ENCODE results near the gene C5.

The C5 gene

GRCh38 chr9:121021301-121021700, 28.8 kb downstream of the C5 start:
- peaks cover 8% of the 10 kb centered on the region; the same call in 1 of the 2 replicates for H3K36me3 ChIP-seq (ENCODE audit: insufficient read depth, low read length)
- H2AFZ ChIP-seq (ENCODE audit: low read length, unreplicated experiment) = no peak overlapping the region
- H3K79me2 ChIP-seq (ENCODE audit: control insufficient read depth, insufficient read depth, low read length, unreplicated experiment) = no peaks in the 10 kb centered on the region
- no peak overlapping the region for H3K4me3 ChIP-seq (ENCODE audit: low read depth, low read length)
- no peaks in the 10 kb centered on the region for H3K27me3 ChIP-seq (ENCODE audit: insufficient read depth, low read length)
- H3K27ac ChIP-seq (ENCODE audit: low read depth, low read length) = no peak overlapping the region
- H3K4me1 ChIP-seq (ENCODE audit: control insufficient read depth, insufficient read depth, low read length, unreplicated experiment) = peaks cover 7% of the 10 kb centered on the region

- no peak overlapping the region for H2AFZ ChIP-seq (ENCODE audit: low read length, unreplicated experiment)
- H3K4me3 ChIP-seq (ENCODE audit: low read depth, low read length) = no peak overlapping the region
- H3K27ac ChIP-seq (ENCODE audit: low read depth, low read length) = no peak overlapping the region
- no peaks in the 10 kb centered on the region for H3K4me1 ChIP-seq (ENCODE audit: control insufficient read depth, insufficient read depth, low read length, unreplicated experiment)
- H3K27me3 ChIP-seq (ENCODE audit: insufficient read depth, low read length) = no peaks in the 10 kb centered on the region
- no peaks in the 10 kb centered on the region for H3K79me2 ChIP-seq (ENCODE audit: control insufficient read depth, insufficient read depth, low read length, unreplicated experiment)
- H3K36me3 ChIP-seq (ENCODE audit: insufficient read depth, low read length) = peaks cover 8% of the 10 kb centered on the region; the same call in 1 of the 2 replicates
Measured at GRCh38 chr9:121019273-121019672, 30.8 kb downstream of the C5 start.

- no peak overlapping the region for H3K27ac ChIP-seq (ENCODE audit: low read depth, low read length)
- no peaks in the 10 kb centered on the region for H3K36me3 ChIP-seq (ENCODE audit: insufficient read depth, low read length)
- no peak overlapping the region for H2AFZ ChIP-seq (ENCODE audit: low read length, unreplicated experiment)
- H3K4me3 ChIP-seq (ENCODE audit: low read depth, low read length) = no peak overlapping the region
- H3K79me2 ChIP-seq (ENCODE audit: control insufficient read depth, insufficient read depth, low read length, unreplicated experiment) = no peaks in the 10 kb centered on the region
- no peaks in the 10 kb centered on the region for H3K4me1 ChIP-seq (ENCODE audit: control insufficient read depth, insufficient read depth, low read length, unreplicated experiment)
- H3K27me3 ChIP-seq (ENCODE audit: insufficient read depth, low read length) = no peaks in the 10 kb centered on the region
Measured at GRCh38 chr9:121013911-121014310, 36.2 kb downstream of the C5 start.

GRCh38 chr9:121009650-121010049, 40.4 kb downstream of the C5 start:
- no peak overlapping the region for H2AFZ ChIP-seq (ENCODE audit: low read length, unreplicated experiment)

GRCh38 chr9:120999317-120999716, 50.8 kb downstream of the C5 start:
- Histone ChIP-seq H3K27me3 (ENCODE audit: insufficient read depth, low read length) (no peaks in the 10 kb centered on the region), H3K4me3 (ENCODE audit: low read depth, low read length) (no peak overlapping the region), H3K27ac (ENCODE audit: low read depth, low read length) (no peak overlapping the region), H3K79me2 (ENCODE audit: control insufficient read depth, insufficient read depth, low read length, unreplicated experiment) (no peaks in the 10 kb centered on the region), H2AFZ (ENCODE audit: low read length, unreplicated experiment) (no peak overlapping the region), H3K4me1 (ENCODE audit: control insufficient read depth, insufficient read depth, low read length, unreplicated experiment) (no peaks in the 10 kb centered on the region), H3K36me3 (ENCODE audit: insufficient read depth, low read length) (no peaks in the 10 kb centered on the region; the same call in 1 of the 2 replicates)

More at GRCh38 chr9:121009650-121010049, 40.4 kb downstream of the C5 start:
- H3K27me3 ChIP-seq (ENCODE audit: insufficient read depth, low read length) = no peaks in the 10 kb centered on the region
- H3K4me1 ChIP-seq (ENCODE audit: control insufficient read depth, insufficient read depth, low read length, unreplicated experiment) = no peaks in the 10 kb centered on the region
- H3K27ac ChIP-seq (ENCODE audit: low read depth, low read length) = no peak overlapping the region
- no peaks in the 10 kb centered on the region for H3K79me2 ChIP-seq (ENCODE audit: control insufficient read depth, insufficient read depth, low read length, unreplicated experiment)
- 0 out of 2 replicates have a peak, but pooled peaks cover 4% of the 10 kb centered on the region for H3K36me3 ChIP-seq (ENCODE audit: insufficient read depth, low read length)
- H3K4me3 ChIP-seq (ENCODE audit: low read depth, low read length) = no peak overlapping the region

- H3K27ac ChIP-seq (ENCODE audit: low read depth, low read length) = no peak overlapping the region
- no peaks in the 10 kb centered on the region for H3K27me3 ChIP-seq (ENCODE audit: insufficient read depth, low read length)
- H2AFZ ChIP-seq (ENCODE audit: low read length, unreplicated experiment) = no peak overlapping the region
- H3K4me1 ChIP-seq (ENCODE audit: control insufficient read depth, insufficient read depth, low read length, unreplicated experiment) = no peaks in the 10 kb centered on the region
- no peaks in the 10 kb centered on the region; the same call in 1 of the 2 replicates for H3K36me3 ChIP-seq (ENCODE audit: insufficient read depth, low read length)
- H3K4me3 ChIP-seq (ENCODE audit: low read depth, low read length) = no peak overlapping the region
- no peaks in the 10 kb centered on the region for H3K79me2 ChIP-seq (ENCODE audit: control insufficient read depth, insufficient read depth, low read length, unreplicated experiment)
Measured at GRCh38 chr9:120998111-120998510, 52.0 kb downstream of the C5 start.

GRCh38 chr9:120997502-120997901, 52.6 kb downstream of the C5 start:
- Histone ChIP-seq H3K79me2 (ENCODE audit: control insufficient read depth, insufficient read depth, low read length, unreplicated experiment) (no peaks in the 10 kb centered on the region), H3K36me3 (ENCODE audit: insufficient read depth, low read length) (no peaks in the 10 kb centered on the region; the same call in 1 of the 2 replicates), H3K4me3 (ENCODE audit: low read depth, low read length) (no peak overlapping the region), H3K27me3 (ENCODE audit: insufficient read depth, low read length) (no peaks in the 10 kb centered on the region), H3K27ac (ENCODE audit: low read depth, low read length) (no peak overlapping the region), H2AFZ (ENCODE audit: low read length, unreplicated experiment) (no peak overlapping the region), H3K4me1 (ENCODE audit: control insufficient read depth, insufficient read depth, low read length, unreplicated experiment) (no peaks in the 10 kb centered on the region)

GRCh38 chr9:120996409-120996808, 53.7 kb downstream of the C5 start:
- Histone ChIP-seq H3K27ac (ENCODE audit: low read depth, low read length) (no peak overlapping the region), H3K27me3 (ENCODE audit: insufficient read depth, low read length) (no peaks in the 10 kb centered on the region), H2AFZ (ENCODE audit: low read length, unreplicated experiment) (no peak overlapping the region), H3K79me2 (ENCODE audit: control insufficient read depth, insufficient read depth, low read length, unreplicated experiment) (no peaks in the 10 kb centered on the region), H3K4me3 (ENCODE audit: low read depth, low read length) (no peak overlapping the region), H3K4me1 (ENCODE audit: control insufficient read depth, insufficient read depth, low read length, unreplicated experiment) (no peaks in the 10 kb centered on the region), H3K36me3 (ENCODE audit: insufficient read depth, low read length) (no peaks in the 10 kb centered on the region)

- no peaks in the 10 kb centered on the region for H3K4me1 ChIP-seq (ENCODE audit: control insufficient read depth, insufficient read depth, low read length, unreplicated experiment)
Measured at GRCh38 chr9:120989065-120989464, 61.0 kb downstream of the C5 start.

GRCh38 chr9:120985819-120986222, 64.3 kb downstream of the C5 start:
- Histone ChIP-seq H3K4me1 (ENCODE audit: control insufficient read depth, insufficient read depth, low read length, unreplicated experiment) (peaks cover 5% of the 10 kb centered on the region), H3K4me3 (ENCODE audit: low read depth, low read length) (no peak overlapping the region), H3K27ac (ENCODE audit: low read depth, low read length) (no peak overlapping the region), H3K36me3 (ENCODE audit: insufficient read depth, low read length) (no peaks in the 10 kb centered on the region), H2AFZ (ENCODE audit: low read length, unreplicated experiment) (peak overlapping the region; percentile 83), H3K79me2 (ENCODE audit: control insufficient read depth, insufficient read depth, low read length, unreplicated experiment) (no peaks in the 10 kb centered on the region), H3K27me3 (ENCODE audit: insufficient read depth, low read length) (no peaks in the 10 kb centered on the region)

More at GRCh38 chr9:120989065-120989464, 61.0 kb downstream of the C5 start:
- no peaks in the 10 kb centered on the region for H3K79me2 ChIP-seq (ENCODE audit: control insufficient read depth, insufficient read depth, low read length, unreplicated experiment)
- H3K36me3 ChIP-seq (ENCODE audit: insufficient read depth, low read length) = no peaks in the 10 kb centered on the region
- no peak overlapping the region for H3K27ac ChIP-seq (ENCODE audit: low read depth, low read length)
- H2AFZ ChIP-seq (ENCODE audit: low read length, unreplicated experiment) = no peak overlapping the region
- H3K4me3 ChIP-seq (ENCODE audit: low read depth, low read length) = no peak overlapping the region
- no peaks in the 10 kb centered on the region for H3K27me3 ChIP-seq (ENCODE audit: insufficient read depth, low read length)

GRCh38 chr9:120983259-120983837, 66.7 kb downstream of the C5 start:
- Histone ChIP-seq H2AFZ (ENCODE audit: low read length, unreplicated experiment) (no peak overlapping the region), H3K4me1 (ENCODE audit: control insufficient read depth, insufficient read depth, low read length, unreplicated experiment) (peaks cover 5% of the 10 kb centered on the region), H3K79me2 (ENCODE audit: control insufficient read depth, insufficient read depth, low read length, unreplicated experiment) (no peaks in the 10 kb centered on the region), H3K27me3 (ENCODE audit: insufficient read depth, low read length) (no peaks in the 10 kb centered on the region), H3K27ac (ENCODE audit: low read depth, low read length) (no peak overlapping the region), H3K4me3 (ENCODE audit: low read depth, low read length) (no peak overlapping the region), H3K36me3 (ENCODE audit: insufficient read depth, low read length) (no peaks in the 10 kb centered on the region)
